NB4 (cell line): ENCODE measurements around the gene APRT.

Source experiments
- DNase-seq: peaks from one replicate; pipeline ENCODE4 v3.0.0; 2010; ENCODE audit warnings: low read depth
- H3K4me3 ChIP-seq: one replicate; pipeline ENCODE4 v1.5.1; 2011; ENCODE audit warnings: mild to moderate bottlenecking, low read depth, low read length, moderate library complexity
- CTCF ChIP-seq: IDR thresholded peaks from one replicate; pipeline ENCODE4 v1.5.1; 2012; ENCODE audit warnings: low read depth, low read length
- MAX ChIP-seq: IDR thresholded peaks from 2 replicates; pipeline ENCODE4 v1.6.1; 2011; ENCODE audit warnings: low read depth, low read length
- MYC ChIP-seq: IDR thresholded peaks from 2 replicates; pipeline ENCODE4 v1.6.1; 2011; ENCODE audit warnings: low read depth, low read length
- POLR2A ChIP-seq: IDR thresholded peaks from 2 replicates; pipeline ENCODE4 v1.6.1; 2011; ENCODE audit warnings: mild to moderate bottlenecking; ENCODE audit not compliant: insufficient read length; ENCODE audit errors: extremely low read depth

The APRT gene

GRCh38 chr16:88809676-88810165 lies 2.0 kb downstream of the APRT start:
- TF ChIP-seq MYC (0 out of 2 replicates have a peak, but pooled peaks have one; percentile 21), MAX (no peak), POLR2A (peak; percentile 31)
- DNase-seq, result peak; percentile 72
- H3K4me3 ChIP-seq, result peak overlapping the region; percentile 86

DNA sequence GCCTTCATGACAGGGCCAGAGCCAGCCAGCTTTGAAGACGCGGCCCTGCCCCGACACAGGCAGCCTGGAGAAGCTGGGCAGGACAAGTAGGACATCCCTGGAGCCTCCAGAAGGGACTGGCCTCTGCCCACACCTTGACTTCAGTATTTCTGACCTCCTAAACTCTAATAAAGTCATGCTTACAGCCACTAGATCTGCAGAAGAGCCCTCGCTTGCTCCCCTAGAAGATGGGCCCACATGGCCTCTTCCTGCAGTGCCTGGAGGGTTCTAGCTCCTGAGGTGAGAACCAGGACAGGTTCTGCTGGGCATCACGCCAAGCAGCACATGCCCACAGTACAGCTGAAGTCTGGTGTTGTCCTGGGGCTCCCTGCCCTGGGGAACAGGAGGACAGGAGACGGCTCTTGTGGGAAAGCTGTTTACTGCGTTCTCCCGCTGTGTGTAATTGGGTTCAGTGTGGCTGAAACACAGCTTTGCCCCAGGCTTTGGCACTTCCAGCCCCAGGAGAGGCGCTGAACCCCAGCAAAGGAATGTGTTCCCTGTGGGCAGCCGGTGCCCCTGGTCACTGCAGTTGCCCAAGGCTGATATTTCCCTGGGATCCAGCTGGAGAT lies 2.6 kb downstream of the APRT start:
- TF ChIP-seq MYC (no peak), POLR2A (peak; percentile 18)
- peak overlapping the region; percentile 86 for H3K4me3 ChIP-seq
- peak; percentile 61 for DNase-seq

- TF ChIP-seq CTCF (no peak), MYC (no peak), POLR2A (no peak), MAX (no peak)
- no peak overlapping the region for H3K4me3 ChIP-seq
- DNase-seq, result peak; percentile 55
Observed at GRCh38 chr16:88807626-88808453, 3.9 kb downstream of the APRT start.

- H3K4me3 ChIP-seq, result no peak overlapping the region
- DNase-seq, result peak; percentile 50
- TF ChIP-seq MAX, result no peak
- TF ChIP-seq POLR2A, result peak; percentile 12
Observed at GRCh38 chr16:88807142-88807625, 4.5 kb downstream of the APRT start.

GRCh38 chr16:88806491-88807111 lies 5.1 kb downstream of the APRT start:
- TF ChIP-seq CTCF (no peak), MAX (no peak), POLR2A (no peak), MYC (no peak)
- H3K4me3 ChIP-seq, result no peak overlapping the region
- peak; percentile 45 for DNase-seq

GRCh38 chr16:88805887-88806393 lies 5.8 kb downstream of the APRT start:
- H3K4me3 ChIP-seq, result peak overlapping the region; percentile 96
- no peak for TF ChIP-seq POLR2A
- DNase-seq, result no peak

DNA sequence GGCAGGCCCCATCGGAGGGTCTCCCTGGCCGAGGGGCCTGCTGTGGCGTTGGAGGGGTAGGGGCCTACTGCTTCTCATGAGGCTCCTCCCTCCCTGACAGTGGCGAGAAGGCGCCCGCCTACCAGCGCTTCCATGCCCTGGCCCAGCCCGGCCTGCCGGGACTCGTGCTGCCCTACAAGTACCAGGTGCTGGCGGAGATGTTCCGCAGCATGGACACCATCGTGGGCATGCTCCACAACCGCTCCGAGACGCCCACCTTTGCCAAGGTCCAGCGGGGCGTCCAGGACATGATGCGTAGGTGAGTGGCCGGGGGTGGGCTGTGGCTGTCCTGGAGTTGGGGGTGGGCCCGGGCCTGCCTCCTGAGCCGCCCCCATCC lies 6.4 kb downstream of the APRT start:
- TF ChIP-seq POLR2A (no peak), MAX (no peak), CTCF (no peak), MYC (no peak)
- peak overlapping the region; percentile 96 for H3K4me3 ChIP-seq
- DNase-seq, result peak; percentile 29
